ENCODE measurements around the gene ILRUN. TPM values are rescaled to one million over a fixed set of nuclear protein-coding genes. Genes with fewer than 3 reads are reported as not detected.

The ILRUN gene
- polyA plus RNA-seq, 1 of the 3 experiments (the other 2 are of a cell fraction), result 19.5 TPM

- DNase-seq, result no peak
- Histone ChIP-seq H3K9me2 (no peaks in the 10 kb centered on the region), H3K27ac (ENCODE audit: low read depth in 2 of 2, low read length in 1 of 2) (no peak overlapping the region), H2AFZ (ENCODE audit: low read depth) (no peak overlapping the region), H4K20me1 (ENCODE audit: insufficient read depth) (no peaks in the 10 kb centered on the region), H3K79me2 (ENCODE audit: insufficient read depth) (no peaks in the 10 kb centered on the region), H3F3A (replicated peaks; ENCODE audit: insufficient read depth) (no peaks in the 10 kb centered on the region), H3K36me3 (replicated peaks in 1 of 2; ENCODE audit: control insufficient read depth in 1 of 2, insufficient read depth in 2 of 2, low read length in 1 of 2) (no peaks in the 10 kb centered on the region), H3K4me1 (ENCODE audit: control insufficient read depth in 1 of 2, insufficient read depth in 2 of 2, low read depth in 1 of 2, low read length in 1 of 2) (no peaks in the 10 kb centered on the region), H3K4me2 (no peak overlapping the region), H3K9me3 (no peaks in the 10 kb centered on the region), H3K9ac (no peak overlapping the region), H3K4me3 (ENCODE audit: low read depth in 2 of 2, low read length in 1 of 2) (no peak overlapping the region), H3K27me3 (ENCODE audit: insufficient read depth) (no peaks in the 10 kb centered on the region)
- ChIA-PET POLR2A (interaction anchor here (0.6 kb wide), 1 partner anchor 259 kb away, joined by 3 read pairs; no protein-coding TSS in a partner anchor), CTCF (interaction anchor here (0.6 to 1.1 kb wide), 3 partner anchors 14 to 343 kb away, joined by 3 to 4 read pairs (median 3); no protein-coding TSS in a partner anchor)
- 72% methylated on average over 5 of the region's 5 CpGs for WGBS (ENCODE audit: low lambda C conversion rate)
- TF ChIP-seq RFX5 (IDR thresholded peaks at IDR 0.05; ENCODE audit: low read length), result no peak
- TF ChIP-seq GABPA (IDR thresholded peaks at IDR 0.05; ENCODE audit: low read depth), result no peak
- TF ChIP-seq JUND (IDR thresholded peaks at IDR 0.05), result no peak
Measured at GRCh38 chr6:34731393-34732060, 35.0 kb upstream of the ILRUN start.

DNA sequence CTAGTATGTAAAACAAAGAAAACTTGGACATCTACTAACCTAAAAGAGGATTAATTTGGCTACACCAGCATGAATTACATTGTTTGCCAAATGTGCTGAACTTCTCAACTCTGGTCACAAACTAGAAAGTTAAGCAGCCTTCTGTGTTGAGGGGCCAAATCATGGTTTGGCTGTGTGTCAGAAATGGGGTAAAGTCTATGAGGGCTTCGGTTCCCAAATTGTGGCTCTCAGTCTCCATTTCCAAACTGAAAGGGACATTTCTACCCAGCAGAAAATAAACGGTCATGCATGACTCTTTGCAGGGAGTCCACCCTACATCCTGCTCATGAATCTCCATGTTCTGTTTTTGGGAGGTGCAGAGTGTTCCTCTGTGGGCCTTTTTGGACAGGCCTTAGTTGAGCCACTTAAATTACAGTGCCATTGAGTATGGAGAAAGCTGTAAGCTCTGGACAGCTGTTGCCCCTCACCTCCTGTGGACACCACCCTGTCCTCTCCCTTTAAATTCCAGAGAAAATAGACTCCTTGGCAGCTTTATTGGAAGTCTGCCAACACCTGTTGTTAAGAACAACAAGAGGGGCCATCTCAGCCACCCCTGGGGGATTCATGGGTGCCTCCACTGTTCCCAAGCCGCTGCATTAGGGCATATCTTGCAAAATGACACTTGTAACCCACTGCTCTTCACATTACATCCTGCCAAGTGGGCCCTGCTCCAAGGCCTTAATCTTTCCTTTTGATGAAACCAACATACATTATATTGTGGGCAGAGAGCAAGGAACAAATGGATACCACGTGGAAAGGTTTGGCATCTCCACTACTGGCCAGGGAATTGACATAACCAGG is 33.3 kb upstream of the ILRUN start:
- Histone ChIP-seq H3K9ac (no peak overlapping the region), H3K36me3 (replicated peaks in 1 of 2; ENCODE audit: control insufficient read depth in 1 of 2, insufficient read depth in 2 of 2, low read length in 1 of 2) (no peaks in the 10 kb centered on the region), H3K4me1 (ENCODE audit: control insufficient read depth in 1 of 2, insufficient read depth in 2 of 2, low read depth in 1 of 2, low read length in 1 of 2) (no peaks in the 10 kb centered on the region), H3K4me2 (no peak overlapping the region), H4K20me1 (ENCODE audit: insufficient read depth) (no peaks in the 10 kb centered on the region), H3K79me2 (ENCODE audit: insufficient read depth) (no peaks in the 10 kb centered on the region), H3K27me3 (ENCODE audit: insufficient read depth) (no peaks in the 10 kb centered on the region), H3F3A (replicated peaks; ENCODE audit: insufficient read depth) (no peaks in the 10 kb centered on the region), H3K9me2 (no peaks in the 10 kb centered on the region), H3K27ac (ENCODE audit: low read depth in 2 of 2, low read length in 1 of 2) (no peak overlapping the region), H2AFZ (ENCODE audit: low read depth) (no peak overlapping the region), H3K9me3 (0 out of 2 replicates have a peak, but pooled peaks cover 2% of the 10 kb centered on the region), H3K4me3 (ENCODE audit: low read depth in 2 of 2, low read length in 1 of 2) (no peak overlapping the region)
- ChIA-PET CTCF (no interaction called here), POLR2A (no interaction called here)
- TF ChIP-seq EP300 (IDR thresholded peaks at IDR 0.05; ENCODE audit: borderline replicate concordance in 1 of 2, low read depth in 1 of 2, low read length in 1 of 2), result no peak
- no peak for TF ChIP-seq FOSL2 (IDR thresholded peaks at IDR 0.05; ENCODE audit: borderline replicate concordance, low read depth)
- no peak for TF ChIP-seq RFX5 (IDR thresholded peaks at IDR 0.05; ENCODE audit: low read length)
- TF ChIP-seq FOXM1 (IDR thresholded peaks at IDR 0.05; ENCODE audit: low read depth), result no peak
- 80% methylated on average over 3 of the region's 4 CpGs for WGBS (ENCODE audit: low lambda C conversion rate)
- DNase-seq, result no peak

- 50% methylated on average over 1 of the region's 1 CpG for WGBS (ENCODE audit: low lambda C conversion rate)
- no peak for DNase-seq
- TF ChIP-seq CTCF (IDR thresholded peaks at IDR 0.05) (no peak), NFIC (IDR thresholded peaks at IDR 0.05; ENCODE audit: borderline replicate concordance) (no peak), TAF1 (IDR thresholded peaks at IDR 0.05; ENCODE audit: borderline replicate concordance, low read depth, low read length) (no peak), EP300 (IDR thresholded peaks at IDR 0.05; ENCODE audit: borderline replicate concordance in 1 of 2, low read depth in 1 of 2, low read length in 1 of 2) (no peak), MXI1 (IDR thresholded peaks at IDR 0.05; ENCODE audit: low read depth, low read length) (no peak), JUND (IDR thresholded peaks at IDR 0.05) (no peak), FOXJ3 (CRISPR knock-in tag; IDR thresholded peaks at IDR 0.05) (no peak), MAX (IDR thresholded peaks at IDR 0.05; ENCODE audit: low read depth) (no peak), RFX5 (IDR thresholded peaks at IDR 0.05; ENCODE audit: low read length) (no peak), NRF1 (IDR thresholded peaks at IDR 0.05; ENCODE audit: low read depth, low read length) (no peak), RAD21 (IDR thresholded peaks at IDR 0.05; ENCODE audit: low read length) (no peak), SIN3A (IDR thresholded peaks at IDR 0.05; ENCODE audit: borderline replicate concordance, low read depth, low read length) (no peak), GABPA (IDR thresholded peaks at IDR 0.05; ENCODE audit: low read depth) (no peak), RXRA (IDR thresholded peaks at IDR 0.05; ENCODE audit: borderline replicate concordance, low read depth) (no peak)
- TF ChIP-seq, protein P1, sequence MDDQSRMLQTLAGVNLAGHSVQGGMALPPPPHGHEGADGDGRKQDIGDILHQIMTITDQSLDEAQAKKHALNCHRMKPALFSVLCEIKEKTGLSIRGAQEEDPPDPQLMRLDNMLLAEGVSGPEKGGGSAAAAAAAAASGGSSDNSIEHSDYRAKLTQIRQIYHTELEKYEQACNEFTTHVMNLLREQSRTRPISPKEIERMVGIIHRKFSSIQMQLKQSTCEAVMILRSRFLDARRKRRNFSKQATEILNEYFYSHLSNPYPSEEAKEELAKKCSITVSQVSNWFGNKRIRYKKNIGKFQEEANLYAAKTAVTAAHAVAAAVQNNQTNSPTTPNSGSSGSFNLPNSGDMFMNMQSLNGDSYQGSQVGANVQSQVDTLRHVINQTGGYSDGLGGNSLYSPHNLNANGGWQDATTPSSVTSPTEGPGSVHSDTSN (IDR thresholded peaks at IDR 0.05), result no peak
Measured at GRCh38 chr6:34726055-34726454, 29.5 kb upstream of the ILRUN start.

More at GRCh38 chr6:34726055-34726454, 29.5 kb upstream of the ILRUN start:
- Histone ChIP-seq H3K36me3 (replicated peaks in 1 of 2; ENCODE audit: control insufficient read depth in 1 of 2, insufficient read depth in 2 of 2, low read length in 1 of 2) (no peaks in the 10 kb centered on the region), H3F3A (replicated peaks; ENCODE audit: insufficient read depth) (no peaks in the 10 kb centered on the region), H3K4me3 (ENCODE audit: low read depth in 2 of 2, low read length in 1 of 2) (no peak overlapping the region), H3K4me1 (ENCODE audit: control insufficient read depth in 1 of 2, insufficient read depth in 2 of 2, low read depth in 1 of 2, low read length in 1 of 2) (no peaks in the 10 kb centered on the region), H4K20me1 (ENCODE audit: insufficient read depth) (no peaks in the 10 kb centered on the region), H3K27ac (ENCODE audit: low read depth in 2 of 2, low read length in 1 of 2) (no peak overlapping the region), H3K79me2 (ENCODE audit: insufficient read depth) (no peaks in the 10 kb centered on the region), H3K9ac (no peak overlapping the region), H3K4me2 (no peak overlapping the region), H3K9me3 (0 out of 2 replicates have a peak, but pooled peaks cover 2% of the 10 kb centered on the region), H3K27me3 (ENCODE audit: insufficient read depth) (no peaks in the 10 kb centered on the region), H3K9me2 (no peaks in the 10 kb centered on the region), H2AFZ (ENCODE audit: low read depth) (no peak overlapping the region)
- POLR2A ChIA-PET, result no interaction called here
- CTCF ChIA-PET, result no interaction called here
